Fibroblast of peridontal ligament (primary cell): ENCODE measurements around the gene PDE1C.
"Not testable (repeated sequence)": the region's sequence is repeated elsewhere in the genome, so short reads cannot be mapped to it uniquely, and the experiment has no call there.

Source experiments
- DNase-seq: peaks from one replicate; pipeline ENCODE4 v3.0.0-alpha.2; 2010; ENCODE audit errors: extremely low read depth

Gene PDE1C

DNA sequence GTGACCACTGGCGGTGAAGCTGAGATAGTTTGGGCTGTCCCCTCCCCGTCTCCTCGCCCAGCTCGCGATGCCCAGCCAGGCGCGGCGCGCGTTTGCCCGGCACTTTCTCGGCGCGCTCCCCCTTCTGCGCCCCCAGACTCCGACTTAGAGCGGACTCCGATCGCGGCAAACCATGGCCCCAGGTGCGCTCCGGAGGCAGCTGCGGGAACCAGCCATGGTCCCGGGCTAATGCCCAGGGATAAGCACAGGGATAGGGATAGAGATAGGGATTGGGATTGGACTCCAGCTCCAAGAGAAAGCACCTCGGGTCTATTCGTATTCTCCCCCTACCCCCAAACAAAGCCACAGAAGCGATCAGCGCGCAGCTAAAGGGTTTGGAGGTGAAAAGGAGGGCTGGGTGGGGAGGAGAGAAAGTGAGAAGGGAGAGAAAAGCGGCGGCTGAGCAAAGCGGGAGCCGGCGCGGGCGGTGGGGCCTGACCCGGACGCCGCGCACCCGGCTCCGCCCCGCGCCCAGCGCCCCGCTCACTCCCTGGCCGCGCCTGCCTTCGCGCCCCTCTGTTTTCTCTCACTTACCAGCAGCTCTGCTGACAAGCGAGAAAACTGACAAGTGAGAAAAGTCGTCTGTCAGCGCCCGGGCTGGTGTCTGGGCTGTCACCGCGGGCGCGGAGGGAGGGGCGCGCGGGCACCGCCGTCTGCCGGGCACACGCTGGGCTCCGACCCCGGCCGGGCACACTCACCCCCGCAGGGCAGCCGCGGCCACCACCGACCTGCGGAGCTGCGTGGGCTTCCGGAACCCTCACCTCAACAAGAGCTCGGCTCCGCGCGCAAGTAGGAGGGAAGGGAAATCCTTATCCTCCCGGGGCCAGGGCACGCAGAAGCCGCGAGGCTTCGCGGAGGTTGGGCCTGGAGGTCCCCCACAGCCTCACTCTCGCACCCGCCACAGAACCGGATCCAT, at the start of gene PDE1C:
Gene PDE1C, minus strand, starts transcription at position 2 of the 955 bp plus-strand sequence.
- DNase-seq, result no peak

DNA sequence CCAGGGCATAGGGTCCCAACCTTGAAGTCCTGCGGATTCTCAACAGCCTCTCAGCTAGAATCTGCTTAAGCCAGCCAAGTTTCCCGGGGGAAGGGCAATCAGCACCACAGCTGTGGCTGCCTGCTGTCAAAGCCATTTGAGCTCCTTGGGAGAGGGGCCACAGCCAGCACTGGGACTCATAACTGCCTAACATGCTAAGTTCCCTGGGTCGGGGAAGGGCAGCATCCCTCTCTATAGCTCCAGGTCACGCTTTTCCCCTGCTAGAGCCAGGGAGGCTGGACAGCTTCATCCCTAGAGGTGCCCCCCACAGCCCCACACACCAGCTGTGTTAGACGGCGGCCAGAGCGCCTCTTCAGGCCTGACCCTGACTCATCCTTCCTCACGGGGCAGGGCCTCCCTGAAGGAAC, 49.6 kb upstream of the PDE1C start:
- no peak for DNase-seq

DNA sequence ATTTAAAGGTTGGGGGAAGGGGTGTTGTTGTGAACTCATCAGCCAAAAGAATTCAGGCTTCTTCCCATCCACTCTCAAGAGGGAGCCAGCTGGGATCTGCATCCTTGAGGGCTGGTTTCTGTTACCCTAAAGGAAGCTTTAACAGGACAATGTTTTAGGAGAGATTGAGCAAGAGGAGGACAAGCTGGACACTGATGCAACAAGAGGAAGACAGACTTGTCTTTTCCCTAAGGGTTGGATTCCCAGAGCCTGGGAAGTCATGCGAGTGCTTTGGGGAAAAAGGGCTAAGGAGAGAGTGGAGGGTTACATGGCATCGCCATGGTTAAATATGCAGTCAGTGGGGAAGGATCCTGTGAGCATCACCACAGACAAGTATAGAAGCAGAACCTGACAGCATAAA, 47.6 kb upstream of the PDE1C start:
- no peak for DNase-seq

DNA sequence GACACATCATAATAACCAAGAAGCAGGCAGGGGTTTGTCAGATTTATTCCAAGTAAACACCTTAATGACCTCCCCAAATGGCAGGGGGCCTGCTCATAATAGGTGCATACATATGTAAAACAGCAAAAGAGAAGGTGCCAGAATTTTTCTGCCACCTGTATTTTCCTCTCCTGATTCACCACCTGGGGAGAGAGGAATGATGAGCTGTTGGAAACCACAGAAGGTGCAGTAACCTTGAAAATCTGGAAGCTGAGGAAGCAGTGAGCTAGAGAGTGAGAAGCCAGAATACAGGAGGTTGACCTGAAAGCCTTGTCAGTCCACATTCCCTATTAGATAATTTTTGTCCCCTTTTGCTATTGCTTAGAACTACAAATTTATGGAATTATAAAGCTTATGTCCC, 46.2 kb upstream of the PDE1C start:
- no peak for DNase-seq

DNA sequence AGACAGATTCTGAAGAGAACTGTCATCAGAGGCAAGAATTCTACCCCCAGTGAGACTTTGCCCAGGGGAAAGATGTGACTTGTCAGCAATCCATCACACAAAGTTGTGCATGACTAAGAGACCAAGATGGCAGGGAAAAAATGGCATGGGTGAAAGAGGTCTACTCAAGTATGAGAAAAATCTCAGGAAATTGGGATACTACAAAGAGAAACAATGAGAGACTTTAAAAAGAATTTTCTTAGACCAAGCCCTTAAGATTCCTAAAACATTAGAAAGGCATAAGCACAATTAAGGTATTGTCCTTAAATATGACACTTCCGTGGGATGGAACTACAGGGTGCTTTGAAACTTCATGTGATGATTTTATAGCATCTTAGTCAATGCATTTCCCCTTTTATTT, 45.6 kb upstream of the PDE1C start:
- DNase-seq, result no peak

DNA sequence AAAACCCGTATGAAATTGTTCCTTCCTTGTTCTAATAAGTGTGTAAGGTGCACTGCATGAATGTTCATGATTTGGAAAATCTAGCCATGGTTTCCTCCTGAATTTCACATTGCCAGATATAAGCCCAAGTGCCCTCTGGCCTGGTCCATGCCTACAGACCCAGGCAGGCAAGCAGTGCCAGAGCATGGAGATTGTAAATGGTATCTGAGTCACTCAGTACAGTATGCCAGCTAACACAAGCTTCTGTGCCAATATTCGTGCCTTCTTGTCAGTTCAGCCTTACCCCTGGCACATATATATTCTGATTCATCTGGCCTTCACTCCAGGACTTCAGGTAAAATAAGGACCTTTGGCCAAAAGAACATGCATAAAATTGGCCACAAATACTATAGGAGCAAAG, 38.4 kb upstream of the PDE1C start:
- DNase-seq, result no peak

DNA sequence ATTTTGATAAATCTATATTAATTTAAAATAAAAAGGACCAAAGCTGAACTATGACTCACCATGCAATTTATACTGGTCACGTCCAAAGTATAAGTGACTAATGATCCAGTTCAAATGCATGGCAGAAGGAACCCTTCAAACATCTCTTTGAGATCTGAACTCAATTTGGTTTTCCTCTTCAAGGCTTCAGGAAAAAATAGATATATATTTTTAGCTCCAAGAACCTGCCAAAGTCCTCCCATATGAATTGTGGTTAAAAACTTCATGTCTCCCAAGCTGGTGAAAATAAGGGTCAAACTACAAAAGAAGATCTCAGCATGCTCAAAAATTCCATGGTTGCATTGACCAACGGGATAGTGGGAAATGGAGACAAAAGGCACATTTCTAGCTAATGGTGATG, 34.6 kb upstream of the PDE1C start:
- peak; percentile 20 for DNase-seq

DNA sequence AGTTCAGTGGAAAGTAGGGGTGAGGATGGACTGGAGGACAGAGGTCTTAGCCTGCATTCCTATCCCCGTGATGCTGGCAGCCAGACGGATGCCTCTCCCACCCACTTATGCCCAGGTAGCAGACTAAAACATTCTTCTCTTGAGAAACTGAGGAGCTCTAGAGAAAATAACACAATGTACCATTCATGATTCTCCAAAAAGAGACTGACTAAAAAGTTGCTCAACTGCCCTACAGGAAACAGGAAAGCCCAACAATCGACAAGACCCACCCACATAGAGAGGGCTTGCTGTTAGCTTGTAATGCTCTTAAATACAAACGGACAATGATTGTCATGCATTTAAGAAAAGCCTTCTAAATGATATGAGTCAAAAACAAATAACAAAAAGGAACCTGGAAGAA, 33.2 kb upstream of the PDE1C start:
- no peak for DNase-seq

DNA sequence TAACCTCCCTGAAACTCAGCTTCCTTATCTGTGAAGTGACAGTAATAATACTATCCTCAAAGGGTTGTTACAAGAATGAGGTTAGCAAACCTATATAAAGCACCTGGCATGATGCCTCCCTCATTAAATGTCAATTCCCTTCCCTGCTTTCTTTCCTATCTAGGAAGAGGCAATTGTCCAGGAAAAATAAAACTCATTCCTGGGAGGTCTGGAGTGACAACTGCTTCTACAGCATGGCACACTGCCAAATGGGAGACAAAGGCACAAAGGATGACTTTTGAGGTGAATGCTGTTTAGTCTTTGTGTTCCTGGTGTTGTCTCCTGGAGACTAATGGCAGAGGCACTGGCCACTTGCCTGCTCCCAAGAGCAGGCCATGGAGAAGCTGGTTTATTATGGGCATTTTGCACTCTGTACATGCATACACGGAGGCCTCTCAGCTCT, 32.2 kb upstream of the PDE1C start:
- DNase-seq, result no peak

DNA sequence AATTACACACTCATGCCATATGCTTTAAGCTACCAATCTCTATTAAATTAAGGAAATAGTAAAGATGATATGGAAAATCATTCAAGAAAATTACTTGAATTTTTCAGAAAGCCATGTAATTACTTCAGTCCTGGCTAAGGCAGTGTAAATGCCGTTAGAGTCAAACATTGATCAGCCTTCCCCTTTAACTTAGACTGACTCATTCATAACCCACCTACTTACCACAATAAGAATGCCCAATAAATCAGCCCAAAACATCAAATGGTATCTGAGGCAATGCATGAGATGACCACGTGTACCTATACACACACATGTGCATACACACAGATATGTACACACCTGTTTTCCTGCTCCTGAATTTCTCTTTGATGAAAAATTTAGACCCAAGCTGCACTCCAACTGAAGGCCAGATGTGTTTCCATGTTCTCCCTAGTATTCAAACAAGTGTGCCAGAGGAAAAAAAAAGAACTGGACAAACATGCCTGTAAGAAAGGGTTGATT, 30.2 kb upstream of the PDE1C start:
- no peak for DNase-seq

DNA sequence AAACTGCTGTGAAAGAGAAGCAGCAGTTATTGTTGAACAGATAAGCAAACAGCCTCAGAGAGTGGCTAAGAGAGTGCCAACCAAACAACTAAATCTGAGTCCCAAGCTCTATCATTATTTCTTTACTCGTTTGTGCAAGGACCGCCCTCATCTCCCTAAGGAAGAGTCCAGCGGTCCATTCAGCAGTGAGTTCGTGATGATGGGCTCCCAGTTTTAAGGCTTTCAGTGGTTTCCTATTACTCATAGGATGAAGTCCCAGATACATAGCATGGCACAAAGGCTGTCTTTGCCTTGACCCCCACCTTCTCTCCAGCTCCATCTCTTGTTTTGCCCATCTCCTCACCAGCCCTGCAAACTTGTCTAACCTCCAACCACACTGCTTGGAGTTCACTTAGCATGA, 24.3 kb upstream of the PDE1C start:
- no peak for DNase-seq

DNA sequence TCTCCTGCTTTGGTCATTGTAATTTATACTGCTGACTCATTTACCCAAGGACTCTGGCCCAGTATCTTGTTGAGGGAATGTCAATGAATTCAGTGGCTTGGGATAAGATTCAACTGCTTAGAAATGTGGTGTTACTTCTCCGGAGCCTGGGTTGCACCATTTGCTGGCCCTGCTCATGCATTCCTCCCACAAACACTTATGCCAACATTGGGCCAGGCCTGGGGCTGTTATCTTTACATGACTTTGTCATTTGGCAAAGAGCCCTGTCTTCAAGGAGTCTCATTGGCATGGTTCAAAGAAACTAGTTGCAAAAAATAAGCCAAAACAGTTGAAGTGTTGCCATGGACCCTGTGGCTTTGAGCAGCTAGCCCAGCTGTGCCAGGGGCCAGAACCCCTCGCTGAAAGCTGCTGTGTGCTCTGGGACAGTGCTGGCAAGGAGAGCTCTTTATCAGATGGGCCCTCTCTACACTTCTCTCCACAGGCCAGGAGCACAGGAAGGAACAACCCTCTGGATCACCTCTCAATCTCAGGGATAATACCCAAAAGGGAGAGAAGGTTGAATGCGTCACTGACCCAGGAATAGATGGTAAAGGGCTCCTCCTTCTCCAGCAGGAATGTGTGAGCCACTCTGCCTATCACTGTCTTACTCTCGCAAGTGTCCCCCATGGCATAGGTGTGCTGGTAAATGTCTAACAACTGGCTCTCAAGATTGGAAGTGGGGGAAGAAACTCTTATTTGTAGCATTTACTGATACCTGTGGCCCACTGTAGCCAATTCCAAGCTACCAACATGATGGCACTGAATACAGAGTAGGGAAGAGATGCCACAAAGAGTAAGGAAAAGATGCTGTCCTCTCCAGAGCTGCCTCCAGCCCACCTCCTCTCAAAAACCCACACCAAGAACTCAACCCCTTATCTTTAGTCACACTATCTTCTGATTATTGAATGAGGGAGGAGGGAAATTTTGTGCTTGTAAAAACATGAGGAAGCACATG, 23.5 kb upstream of the PDE1C start:
- peak; percentile 97 for DNase-seq

DNA sequence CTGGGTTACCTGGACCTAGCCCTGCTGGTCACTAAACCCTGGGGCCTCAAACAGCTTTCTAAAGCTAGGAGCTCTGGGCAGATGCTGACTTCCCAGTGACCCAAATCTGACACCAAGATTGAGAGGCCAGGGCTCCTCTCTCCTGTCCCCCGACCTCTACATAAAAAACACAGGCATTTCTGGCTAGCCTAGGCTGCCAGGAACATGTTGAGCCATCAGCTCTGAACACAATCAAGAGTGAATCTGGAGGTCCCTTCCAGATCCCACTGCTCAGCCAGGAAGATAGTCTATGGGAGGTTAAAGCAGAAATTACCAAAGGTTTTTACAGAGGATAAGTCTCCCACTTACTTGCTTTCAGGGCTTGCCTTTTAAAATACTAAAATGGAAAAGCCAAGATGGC, 22.1 kb upstream of the PDE1C start:
- peak; percentile 49 for DNase-seq

DNA sequence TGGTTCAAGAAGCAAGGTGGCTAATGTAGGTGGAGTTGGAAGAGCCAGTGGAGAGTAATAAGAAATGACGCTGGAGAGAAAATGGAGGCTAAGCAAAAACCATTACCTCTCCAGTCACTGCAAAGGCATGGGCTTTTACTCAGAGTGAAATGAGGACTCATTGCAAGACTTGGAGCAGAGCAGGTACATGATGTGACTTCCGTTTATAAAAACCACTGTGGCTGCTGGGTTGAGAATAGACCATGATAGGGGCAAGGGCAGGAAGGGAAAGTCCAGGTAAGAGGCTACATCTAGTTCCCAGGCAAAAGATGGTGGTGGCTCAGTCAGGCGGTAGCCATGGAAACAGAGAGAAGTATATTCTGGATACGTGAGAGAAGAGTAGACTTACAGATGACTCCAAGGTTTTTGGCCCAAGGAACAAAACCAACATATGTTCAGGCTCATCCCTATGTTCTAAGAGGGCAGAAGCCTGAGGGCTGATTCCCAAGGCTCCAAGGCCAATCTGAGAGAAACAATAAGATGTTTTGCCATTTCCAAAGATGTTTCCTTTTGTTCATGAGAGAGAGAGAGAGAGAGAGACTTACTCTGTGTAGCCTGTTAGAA, 21.5 kb upstream of the PDE1C start:
- no peak for DNase-seq

DNA sequence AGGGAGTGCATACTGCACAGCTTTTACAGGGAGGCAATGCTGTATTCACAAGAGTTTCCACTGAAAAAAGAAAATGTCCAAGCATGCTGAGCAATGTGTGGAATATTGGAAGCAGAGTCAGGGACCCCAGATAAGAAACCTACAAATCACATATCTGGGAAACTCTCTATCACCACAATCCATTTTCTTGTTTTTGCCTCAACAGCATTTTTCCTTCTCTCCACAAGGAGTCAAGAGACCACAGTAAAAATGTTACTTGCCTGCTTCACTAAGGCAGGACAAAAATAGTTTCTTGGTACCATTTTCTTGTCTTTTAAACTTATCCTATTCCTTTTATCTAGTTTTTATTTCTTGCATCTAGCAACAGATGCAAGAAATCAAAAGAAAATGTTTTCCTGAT, 19.5 kb upstream of the PDE1C start:
- DNase-seq, result peak; percentile 7

DNA sequence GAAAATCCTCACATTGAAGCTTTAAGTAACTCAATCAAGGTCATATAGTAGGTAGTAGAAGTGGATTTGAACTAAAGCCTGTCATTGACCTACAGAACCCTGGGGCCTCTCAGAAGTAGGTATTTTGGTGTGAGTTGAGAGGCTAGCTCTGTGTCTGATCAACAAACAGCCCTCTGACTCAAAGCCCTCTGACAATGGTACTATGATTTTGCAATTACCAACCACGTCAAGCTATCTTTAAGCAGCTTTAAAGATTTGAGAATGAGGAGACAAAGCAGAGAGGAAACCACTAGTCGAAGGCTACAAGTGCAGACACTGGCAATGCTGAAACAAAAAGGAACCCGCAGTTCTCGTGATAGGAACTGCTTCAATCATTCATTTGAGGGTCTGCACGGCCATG, 19.0 kb upstream of the PDE1C start:
- no peak for DNase-seq

DNA sequence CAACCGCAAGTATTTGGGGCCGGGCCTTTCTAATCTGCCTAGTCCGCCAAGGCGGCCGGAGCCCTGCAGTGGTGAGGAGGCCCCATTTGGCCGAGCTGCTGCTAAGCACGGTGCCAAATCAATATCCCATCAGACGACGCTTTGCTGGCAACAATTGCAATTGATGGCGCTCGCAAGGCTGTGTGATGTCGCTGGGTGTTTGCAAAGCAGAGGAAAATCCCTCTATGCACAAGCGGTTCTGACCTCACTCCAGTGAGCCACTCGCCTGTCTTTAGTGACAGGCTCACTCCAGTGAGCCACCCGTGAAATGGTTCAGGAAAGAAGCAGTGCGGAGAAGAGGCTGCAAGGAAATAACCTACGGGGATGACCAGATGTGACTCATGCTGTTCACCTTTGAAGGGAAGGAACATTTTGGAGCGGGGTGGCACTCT, 18.3 kb upstream of the PDE1C start:
- DNase-seq, result no peak

DNA sequence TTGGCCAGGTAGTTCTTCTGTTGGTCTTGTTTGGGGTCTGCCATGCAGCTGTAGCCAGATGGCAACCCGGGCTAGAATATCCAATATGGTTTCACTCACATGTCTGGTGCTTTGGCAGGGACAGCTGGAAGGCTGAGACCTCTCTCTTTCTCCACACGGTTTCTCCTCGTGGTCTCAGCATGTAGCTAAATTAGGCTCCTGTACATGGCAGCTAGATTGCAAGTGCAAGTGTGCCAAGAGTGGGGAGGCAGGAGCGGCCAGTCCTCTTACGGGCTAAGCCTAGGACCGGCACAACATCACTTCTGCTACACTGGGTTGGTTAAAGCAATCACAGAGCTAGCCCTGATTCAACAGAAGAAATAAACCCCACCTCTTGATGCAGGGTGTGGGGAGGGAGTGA, 9.3 kb upstream of the PDE1C start:
- DNase-seq, result no peak

DNA sequence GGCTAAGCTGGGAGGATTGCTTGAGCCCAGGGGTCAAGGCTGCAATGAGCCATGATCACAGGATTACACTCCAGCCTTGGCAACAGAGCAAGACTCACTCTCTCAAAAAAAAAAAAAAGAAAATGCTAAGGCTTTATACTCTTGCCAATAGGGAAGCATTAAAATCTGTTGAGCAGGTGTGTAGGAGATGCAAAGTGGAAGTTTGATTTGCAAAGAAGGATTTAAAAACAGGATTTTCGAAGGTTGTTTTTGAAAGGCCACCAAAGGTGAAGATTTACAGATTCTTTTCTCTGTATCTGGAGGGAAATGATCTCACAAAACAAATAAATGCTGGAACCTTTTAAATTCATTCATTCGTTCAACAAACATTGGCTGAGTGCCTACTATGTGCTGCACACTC, 8.6 kb upstream of the PDE1C start:
- DNase-seq, result no peak

DNA sequence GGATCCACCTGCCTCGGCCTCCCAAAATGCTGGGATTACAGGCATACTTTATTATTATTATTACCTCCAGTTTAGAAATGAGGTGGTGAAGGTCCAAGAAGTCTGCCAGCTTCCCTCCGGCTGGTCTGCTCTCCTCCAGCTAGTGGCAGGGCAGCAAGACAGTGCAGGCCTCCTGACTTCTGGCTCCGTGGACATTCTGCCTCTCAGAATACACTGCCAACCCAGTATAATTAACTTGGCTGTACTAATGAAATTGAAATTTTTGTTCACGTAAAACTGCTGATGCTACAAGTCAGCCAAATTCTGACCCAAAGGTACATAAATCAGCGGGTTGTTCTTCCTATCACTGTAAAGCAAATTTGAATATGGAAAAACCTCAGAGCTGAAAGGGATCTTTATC, 7.6 kb upstream of the PDE1C start:
- no peak for DNase-seq

DNA sequence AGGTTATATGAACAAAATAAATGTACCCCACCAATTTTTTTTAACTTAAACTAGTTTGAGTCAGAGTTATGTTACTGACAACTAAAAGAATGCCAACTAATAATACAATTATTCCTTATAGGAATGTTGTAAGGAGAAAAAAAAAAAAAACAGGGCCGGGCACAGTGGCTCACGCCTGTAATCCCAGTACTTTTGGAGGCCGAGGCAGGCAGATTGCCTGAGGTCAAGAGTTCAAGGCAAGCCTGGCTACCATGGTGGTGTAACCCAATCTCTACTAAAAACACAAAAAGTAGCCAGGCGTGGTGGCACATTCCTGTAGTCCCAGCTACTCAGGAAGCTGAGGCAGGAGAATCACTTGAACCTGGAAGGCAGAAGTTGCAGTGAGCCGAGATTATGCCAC, 6.6 kb upstream of the PDE1C start:
- not testable (repeated sequence) for DNase-seq

DNA sequence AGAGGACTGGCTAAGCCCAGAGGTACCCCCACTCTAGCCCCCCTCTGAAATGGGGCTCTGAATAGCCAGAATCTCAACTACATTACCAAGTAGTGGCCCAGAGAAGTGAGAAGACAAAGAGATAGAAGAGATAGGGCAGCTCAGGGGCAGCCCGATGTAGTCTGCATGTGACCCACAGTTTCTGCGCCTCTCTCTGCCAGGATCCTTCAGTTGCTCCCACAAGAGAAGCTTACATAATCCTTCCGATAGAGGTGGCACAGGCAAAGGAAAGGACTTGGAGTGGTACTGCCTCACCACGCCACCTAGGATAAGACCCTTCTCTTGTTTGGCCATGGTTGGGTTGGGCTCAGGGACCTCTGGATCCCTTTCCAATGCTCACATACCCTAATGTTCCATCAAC, 5.4 kb upstream of the PDE1C start:
- no peak for DNase-seq
